HFFc6 (cell line): Measurements from ENCODE around the gene FSTL3. TPM values are rescaled to one million over a fixed set of nuclear protein-coding genes. Genes with fewer than 3 reads are reported as not detected.

ENCODE experiments used
- DNase-seq: peaks from one replicate; pipeline ENCODE4 v3.0.0-alpha.2; 2018
- H3K27ac Mint-ChIP-seq: 2 replicates; pipeline ENCODE4 v1.8.0; 2020; ENCODE audit warnings: mild to moderate bottlenecking, mixed read lengths
- H3K27me3 Mint-ChIP-seq: 2 replicates; pipeline ENCODE4 v1.8.0; 2021; ENCODE audit warnings: mild to moderate bottlenecking, moderate library complexity, mixed read lengths; ENCODE audit not compliant: insufficient read depth
- H3K36me3 Mint-ChIP-seq: 2 replicates; pipeline ENCODE4 v1.8.0; 2021; ENCODE audit warnings: low read depth, mixed read lengths
- H3K4me1 Mint-ChIP-seq: 2 replicates; pipeline ENCODE4 v1.8.0; 2020; ENCODE audit warnings: low read depth, mixed read lengths
- H3K4me3 Mint-ChIP-seq: 2 replicates; pipeline ENCODE4 v1.8.0; 2020; ENCODE audit warnings: mild to moderate bottlenecking, moderate library complexity, mixed read lengths
- H3K9me3 Mint-ChIP-seq: 2 replicates; pipeline ENCODE4 v1.8.0; 2020; ENCODE audit warnings: mild to moderate bottlenecking, mixed read lengths
- total RNA-seq, 6 experiments: library from RNA; stranded (reverse); fragmentation: NEBNext Ultra II Directional; extraction: Animal tissue kit (Norgen Biotek cat#: 25700); gene quantifications; 2 replicates in 1 of 6; 3 replicates in 5 of 6; pipeline ENCODE4 v1.2.3, GENCODE V29; 2021
- TF ChIP-seq, protein P1 (sequence below): fragments of 200-600 bp; sonication (generic); IDR thresholded peaks from 2 replicates; pipeline ENCODE4 v1.5.0; 2021; ENCODE audit warnings: antibody characterized with exemption, mild to moderate bottlenecking

The FSTL3 gene
- total RNA-seq, 6 experiments from 2014 or later, result 97.1 to 123 (median 101) TPM

DNA sequence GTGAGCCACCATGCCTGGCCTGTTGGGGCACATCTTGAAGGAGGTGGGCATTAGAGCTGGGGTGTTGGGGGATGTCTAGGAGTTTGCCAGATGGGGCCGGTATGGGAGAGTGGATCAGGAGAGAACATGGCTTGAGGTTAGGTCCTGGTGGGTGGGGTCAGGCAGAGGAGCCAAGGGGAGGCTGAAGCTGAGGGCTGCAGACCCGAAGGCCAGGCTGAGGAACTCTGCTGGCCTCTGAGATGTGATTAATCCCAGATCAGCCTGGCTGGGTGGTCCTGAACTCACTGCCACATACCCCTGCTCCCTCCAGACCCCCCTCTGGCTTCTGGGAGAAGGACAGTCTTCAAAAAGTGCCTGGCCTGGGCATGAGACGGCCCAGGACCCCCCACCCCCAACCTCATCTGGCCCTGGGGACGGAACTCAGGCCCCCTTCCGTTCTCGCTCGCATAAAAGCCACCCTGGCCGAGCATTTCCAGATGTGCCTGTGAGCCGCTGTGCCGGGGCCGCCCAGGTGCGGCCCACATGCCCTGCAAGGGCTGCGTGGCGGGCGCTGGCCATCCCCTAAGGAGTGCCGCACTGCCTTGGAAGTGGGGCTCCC is 2.7 kb downstream of the FSTL3 start:
- H3K4me3 Mint-ChIP-seq, result peak overlapping the region; percentile 63
- H3K27ac Mint-ChIP-seq, result peak overlapping the region; percentile 70; the same call in 1 of the 2 replicates
- H3K27me3 Mint-ChIP-seq, result peaks cover 5% of the 10 kb centered on the region
- H3K36me3 Mint-ChIP-seq, result no peaks in the 10 kb centered on the region
- TF ChIP-seq, protein P1, sequence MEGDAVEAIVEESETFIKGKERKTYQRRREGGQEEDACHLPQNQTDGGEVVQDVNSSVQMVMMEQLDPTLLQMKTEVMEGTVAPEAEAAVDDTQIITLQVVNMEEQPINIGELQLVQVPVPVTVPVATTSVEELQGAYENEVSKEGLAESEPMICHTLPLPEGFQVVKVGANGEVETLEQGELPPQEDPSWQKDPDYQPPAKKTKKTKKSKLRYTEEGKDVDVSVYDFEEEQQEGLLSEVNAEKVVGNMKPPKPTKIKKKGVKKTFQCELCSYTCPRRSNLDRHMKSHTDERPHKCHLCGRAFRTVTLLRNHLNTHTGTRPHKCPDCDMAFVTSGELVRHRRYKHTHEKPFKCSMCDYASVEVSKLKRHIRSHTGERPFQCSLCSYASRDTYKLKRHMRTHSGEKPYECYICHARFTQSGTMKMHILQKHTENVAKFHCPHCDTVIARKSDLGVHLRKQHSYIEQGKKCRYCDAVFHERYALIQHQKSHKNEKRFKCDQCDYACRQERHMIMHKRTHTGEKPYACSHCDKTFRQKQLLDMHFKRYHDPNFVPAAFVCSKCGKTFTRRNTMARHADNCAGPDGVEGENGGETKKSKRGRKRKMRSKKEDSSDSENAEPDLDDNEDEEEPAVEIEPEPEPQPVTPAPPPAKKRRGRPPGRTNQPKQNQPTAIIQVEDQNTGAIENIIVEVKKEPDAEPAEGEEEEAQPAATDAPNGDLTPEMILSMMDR, result no peak
- no peaks in the 10 kb centered on the region for H3K9me3 Mint-ChIP-seq
- DNase-seq, result no peak
- H3K4me1 Mint-ChIP-seq, result peaks cover 24% of the 10 kb centered on the region

DNA sequence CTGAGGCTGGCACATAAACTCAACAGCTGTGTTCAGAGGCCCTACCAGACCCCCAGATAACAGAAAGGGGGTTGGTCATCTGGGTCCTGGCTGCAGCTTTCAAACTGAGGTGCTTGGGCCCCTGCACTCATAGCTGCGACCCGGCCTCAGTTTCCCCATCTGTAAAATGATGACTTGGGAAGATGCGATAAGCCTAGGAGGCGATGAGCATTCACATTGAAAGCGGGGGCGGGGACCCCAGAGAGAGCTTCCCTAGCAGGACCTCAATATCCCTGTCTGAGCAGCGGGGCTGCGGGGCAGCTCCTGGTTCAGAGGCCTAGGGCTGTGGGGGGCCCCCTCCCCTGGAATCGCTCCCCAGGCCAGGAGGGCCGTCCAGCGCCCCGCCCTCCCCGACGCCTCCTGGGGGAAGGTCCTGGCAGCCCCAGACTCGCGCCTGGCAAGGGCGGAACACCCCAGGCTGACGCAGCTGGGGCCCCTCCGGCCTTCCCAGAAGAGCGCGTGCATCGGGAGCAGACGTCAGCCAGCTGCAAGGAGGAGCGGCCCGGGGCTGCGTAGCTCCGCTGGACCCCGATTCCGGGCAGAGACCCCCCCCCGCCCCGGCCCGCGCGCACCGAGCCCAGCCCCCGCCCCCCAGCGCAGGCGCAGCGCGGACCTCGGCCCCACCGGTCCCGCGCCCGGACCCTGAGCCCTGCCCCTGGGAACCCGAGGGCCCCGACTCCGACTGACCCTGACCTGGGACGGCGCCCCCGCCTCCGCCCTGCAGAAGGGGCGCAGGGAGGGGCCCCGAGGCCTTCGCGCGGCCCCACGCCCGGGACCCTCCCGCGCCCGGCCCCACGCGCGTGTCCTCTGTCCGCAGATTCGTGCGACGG is 3.5 kb downstream of the FSTL3 start:
- Mint-ChIP-seq H3K27ac (peak overlapping the region; percentile 46), H3K4me3 (peak overlapping the region; percentile 73)
- peak; percentile 37 for DNase-seq

DNA sequence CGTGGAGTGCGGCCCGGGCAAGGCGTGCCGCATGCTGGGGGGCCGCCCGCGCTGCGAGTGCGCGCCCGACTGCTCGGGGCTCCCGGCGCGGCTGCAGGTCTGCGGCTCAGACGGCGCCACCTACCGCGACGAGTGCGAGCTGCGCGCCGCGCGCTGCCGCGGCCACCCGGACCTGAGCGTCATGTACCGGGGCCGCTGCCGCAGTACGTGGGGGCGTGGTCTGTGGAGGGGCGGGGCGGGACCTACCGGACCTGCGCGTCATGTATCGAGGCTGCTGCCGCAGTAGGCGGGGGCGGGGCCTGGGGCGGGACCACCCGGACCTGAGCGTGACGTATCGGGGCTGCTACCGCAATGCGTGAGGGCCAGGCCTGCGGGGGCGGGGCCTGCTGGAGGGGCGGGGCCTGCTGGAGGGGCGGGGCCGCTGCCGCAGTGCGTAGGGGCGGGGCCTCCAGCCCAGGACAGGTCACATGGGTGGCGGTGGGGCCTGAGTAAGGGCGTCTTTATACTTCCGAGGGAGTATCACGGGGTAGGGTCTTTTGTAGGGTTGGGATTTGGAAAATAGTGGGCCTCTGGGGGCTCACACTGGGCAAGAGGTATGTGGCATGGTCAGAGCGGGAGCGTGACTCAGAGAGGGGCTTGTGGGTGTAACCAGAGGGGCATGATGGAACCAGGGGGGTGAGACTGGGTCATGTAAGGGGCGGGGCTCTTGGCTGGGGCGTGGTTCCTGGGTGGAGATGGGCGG is 4.3 kb downstream of the FSTL3 start:
- Mint-ChIP-seq H3K27ac (peak overlapping the region; percentile 94), H3K36me3 (no peaks in the 10 kb centered on the region), H3K27me3 (peaks cover 2% of the 10 kb centered on the region), H3K4me3 (peak overlapping the region; percentile 85), H3K9me3 (no peaks in the 10 kb centered on the region), H3K4me1 (peaks cover 20% of the 10 kb centered on the region)
- peak; percentile 98 for DNase-seq
- TF ChIP-seq, protein P1, result peak; percentile 67

More for the DNA sequence above, 3.5 kb downstream of the FSTL3 start:
- peaks cover 5% of the 10 kb centered on the region for H3K27me3 Mint-ChIP-seq
- peaks cover 24% of the 10 kb centered on the region for H3K4me1 Mint-ChIP-seq
- TF ChIP-seq, protein P1, result no peak
- no peaks in the 10 kb centered on the region for H3K9me3 Mint-ChIP-seq
- H3K36me3 Mint-ChIP-seq, result no peaks in the 10 kb centered on the region

DNA sequence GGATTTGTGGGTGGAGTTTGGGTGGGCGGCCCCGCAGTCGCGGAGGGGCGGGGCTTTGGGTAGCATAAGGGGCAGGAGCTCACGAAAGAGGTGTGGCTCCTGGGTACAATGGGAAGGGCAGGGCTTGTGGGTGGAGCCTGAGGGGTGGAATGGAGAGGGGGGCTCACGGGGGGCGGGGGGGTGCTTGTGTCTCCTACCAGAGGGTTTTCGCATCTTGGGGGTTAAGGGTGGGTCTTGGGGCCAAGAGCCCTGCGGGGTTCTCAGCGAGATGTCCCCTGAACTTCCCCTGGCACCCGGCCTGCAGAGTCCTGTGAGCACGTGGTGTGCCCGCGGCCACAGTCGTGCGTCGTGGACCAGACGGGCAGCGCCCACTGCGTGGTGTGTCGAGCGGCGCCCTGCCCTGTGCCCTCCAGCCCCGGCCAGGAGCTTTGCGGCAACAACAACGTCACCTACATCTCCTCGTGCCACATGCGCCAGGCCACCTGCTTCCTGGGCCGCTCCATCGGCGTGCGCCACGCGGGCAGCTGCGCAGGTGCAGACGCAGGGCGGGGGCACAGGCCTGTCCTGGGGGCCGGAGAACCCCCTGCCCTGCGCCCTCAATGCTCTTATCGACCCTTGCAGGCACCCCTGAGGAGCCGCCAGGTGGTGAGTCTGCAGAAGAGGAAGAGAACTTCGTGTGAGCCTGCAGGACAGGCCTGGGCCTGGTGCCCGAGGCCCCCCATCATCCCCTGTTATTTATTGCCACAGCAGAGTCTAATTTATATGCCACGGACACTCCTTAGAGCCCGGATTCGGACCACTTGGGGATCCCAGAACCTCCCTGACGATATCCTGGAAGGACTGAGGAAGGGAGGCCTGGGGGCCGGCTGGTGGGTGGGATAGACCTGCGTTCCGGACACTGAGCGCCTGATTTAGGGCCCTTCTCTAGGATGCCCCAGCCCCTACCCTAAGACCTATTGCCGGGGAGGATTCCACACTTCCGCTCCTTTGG is 5.1 kb downstream of the FSTL3 start:
- H3K4me1 Mint-ChIP-seq, result peaks cover 17% of the 10 kb centered on the region; the same call in 1 of the 2 replicates
- H3K27ac Mint-ChIP-seq, result peak overlapping the region; percentile 94
- H3K36me3 Mint-ChIP-seq, result no peaks in the 10 kb centered on the region
- no peak for DNase-seq
- peaks cover 2% of the 10 kb centered on the region for H3K27me3 Mint-ChIP-seq
- peak overlapping the region; percentile 85 for H3K4me3 Mint-ChIP-seq
- TF ChIP-seq, protein P1, result no peak
- H3K9me3 Mint-ChIP-seq, result no peaks in the 10 kb centered on the region
